WI38 (cell line): Measurements from ENCODE around the gene AKTIP.
"Not testable (repeated sequence)": the region's sequence is repeated elsewhere in the genome, so short reads cannot be mapped to it uniquely, and the experiment has no call there.

Experiments
- H3K4me3 ChIP-seq: 2 replicates; pipeline ENCODE4 v1.5.1; 2011; ENCODE audit warnings: low read depth, mild to moderate bottlenecking, control low read depth, low read length
- TF ChIP-seq, protein P1 (sequence below): IDR thresholded peaks from 2 replicates; pipeline ENCODE4 v1.5.1; 2012; ENCODE audit warnings: low read depth, mild to moderate bottlenecking, control low read depth, low read length

AKTIP gene

DNA sequence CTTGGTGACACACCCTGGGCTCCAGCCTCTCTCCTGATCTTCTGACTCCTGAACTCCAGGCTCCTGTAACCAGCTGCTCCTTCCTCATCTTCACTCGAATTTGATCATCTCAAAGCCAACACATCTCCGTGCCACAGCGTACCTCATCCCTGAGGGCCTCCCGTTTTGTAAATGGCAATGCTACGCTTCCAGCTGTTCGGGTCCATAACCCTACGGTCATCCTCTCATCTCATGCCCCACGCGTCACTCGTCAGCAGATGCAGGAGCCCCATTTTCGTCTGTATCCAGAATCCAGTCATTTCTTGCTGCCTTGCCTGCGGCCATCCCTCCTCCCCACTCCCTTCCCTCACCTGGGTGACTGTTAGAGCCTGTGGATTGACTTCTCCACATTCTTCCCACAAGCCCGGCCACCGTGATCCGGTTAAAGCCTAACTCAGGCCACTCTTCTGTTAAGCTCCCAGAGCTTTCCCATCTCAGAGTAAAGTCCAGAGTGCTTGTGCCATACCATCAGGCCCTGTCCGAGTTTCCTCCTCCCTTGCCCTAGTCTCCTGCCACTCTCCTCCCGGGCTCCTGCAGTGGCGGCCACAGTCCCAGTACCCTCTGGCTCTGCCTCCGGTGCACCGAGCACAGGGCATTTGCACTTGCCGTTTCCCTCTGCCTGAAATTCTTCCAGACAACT, 20.3 kb upstream of the AKTIP start:
- TF ChIP-seq, protein P1, sequence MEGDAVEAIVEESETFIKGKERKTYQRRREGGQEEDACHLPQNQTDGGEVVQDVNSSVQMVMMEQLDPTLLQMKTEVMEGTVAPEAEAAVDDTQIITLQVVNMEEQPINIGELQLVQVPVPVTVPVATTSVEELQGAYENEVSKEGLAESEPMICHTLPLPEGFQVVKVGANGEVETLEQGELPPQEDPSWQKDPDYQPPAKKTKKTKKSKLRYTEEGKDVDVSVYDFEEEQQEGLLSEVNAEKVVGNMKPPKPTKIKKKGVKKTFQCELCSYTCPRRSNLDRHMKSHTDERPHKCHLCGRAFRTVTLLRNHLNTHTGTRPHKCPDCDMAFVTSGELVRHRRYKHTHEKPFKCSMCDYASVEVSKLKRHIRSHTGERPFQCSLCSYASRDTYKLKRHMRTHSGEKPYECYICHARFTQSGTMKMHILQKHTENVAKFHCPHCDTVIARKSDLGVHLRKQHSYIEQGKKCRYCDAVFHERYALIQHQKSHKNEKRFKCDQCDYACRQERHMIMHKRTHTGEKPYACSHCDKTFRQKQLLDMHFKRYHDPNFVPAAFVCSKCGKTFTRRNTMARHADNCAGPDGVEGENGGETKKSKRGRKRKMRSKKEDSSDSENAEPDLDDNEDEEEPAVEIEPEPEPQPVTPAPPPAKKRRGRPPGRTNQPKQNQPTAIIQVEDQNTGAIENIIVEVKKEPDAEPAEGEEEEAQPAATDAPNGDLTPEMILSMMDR: no peak

DNA sequence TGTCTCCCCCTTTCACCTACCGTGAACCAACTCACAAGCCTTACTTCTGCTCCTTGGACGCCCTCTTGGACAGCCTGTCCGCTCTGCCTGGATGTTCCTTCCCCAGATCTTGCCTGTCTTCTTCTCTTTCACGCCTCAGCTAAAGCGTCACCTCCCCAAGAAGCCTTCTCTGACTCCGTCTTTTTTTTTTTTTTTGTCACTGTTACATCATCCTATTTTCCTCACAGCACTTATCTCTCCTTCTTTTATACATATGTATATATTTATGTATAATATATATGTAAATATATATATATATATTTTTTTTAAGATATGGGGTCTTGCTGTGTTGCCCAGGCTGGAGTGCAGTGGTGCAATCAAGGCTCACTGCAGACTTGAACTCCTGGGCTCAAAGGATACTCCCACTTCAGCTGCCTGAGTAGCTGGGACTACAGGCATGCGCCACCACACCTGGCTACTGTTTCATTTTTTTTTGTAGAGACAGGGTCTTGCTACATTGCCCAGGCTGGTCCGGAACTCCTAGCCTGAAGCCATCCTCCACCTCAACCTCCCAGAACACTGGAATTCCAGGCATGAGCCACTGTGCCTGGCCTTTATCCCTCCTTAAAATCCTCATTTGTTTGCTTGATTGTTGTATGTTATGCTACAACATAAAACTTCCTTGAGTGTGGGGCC, 16.5 kb upstream of the AKTIP start:
- TF ChIP-seq, protein P1: no peak
- H3K4me3 ChIP-seq: no peak overlapping the region

More for the DNA sequence above, 20.3 kb upstream of the AKTIP start:
- no peak overlapping the region for H3K4me3 ChIP-seq

DNA sequence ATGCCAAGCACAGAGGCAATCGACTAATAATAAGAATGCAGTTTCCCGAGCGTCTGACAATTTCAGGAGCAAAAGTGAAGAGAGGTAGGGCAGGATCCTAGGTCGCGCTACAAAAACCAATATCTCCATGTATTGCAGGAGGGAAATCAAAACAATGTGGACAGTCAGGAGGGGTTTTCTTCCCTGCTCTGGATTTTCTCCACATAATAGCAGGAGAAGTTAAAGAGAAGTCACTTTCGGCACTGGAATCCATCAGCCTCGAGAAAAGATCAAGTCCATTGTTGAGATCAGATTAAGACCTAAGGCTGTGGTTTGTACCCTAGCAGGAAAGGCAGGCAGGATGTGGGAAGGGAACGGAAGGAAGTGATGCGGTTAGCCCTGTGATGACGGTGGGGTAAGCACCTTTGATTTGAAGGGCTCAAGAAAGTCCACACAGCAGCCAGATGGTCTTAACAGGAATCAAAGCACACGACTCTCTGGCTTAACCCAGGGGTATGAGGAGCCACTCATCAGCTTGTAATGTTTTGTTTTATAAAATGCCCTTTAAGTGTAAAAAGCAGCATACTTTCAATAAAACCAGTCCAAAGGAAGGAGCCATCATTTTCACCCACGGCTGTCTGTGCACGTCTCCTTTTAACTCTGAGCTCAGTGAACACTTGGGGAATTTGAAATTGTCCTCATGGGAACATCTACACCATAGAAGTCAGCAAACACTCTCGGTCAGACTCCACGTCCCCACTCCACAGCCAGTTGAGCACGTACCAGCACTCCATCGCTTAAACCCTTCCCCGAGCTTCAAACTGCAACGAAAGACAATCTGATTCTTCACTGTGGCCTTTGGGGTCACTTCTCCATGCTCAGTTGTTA, 15.8 kb upstream of the AKTIP start:
- H3K4me3 ChIP-seq: no peak overlapping the region
- TF ChIP-seq, protein P1: no peak

DNA sequence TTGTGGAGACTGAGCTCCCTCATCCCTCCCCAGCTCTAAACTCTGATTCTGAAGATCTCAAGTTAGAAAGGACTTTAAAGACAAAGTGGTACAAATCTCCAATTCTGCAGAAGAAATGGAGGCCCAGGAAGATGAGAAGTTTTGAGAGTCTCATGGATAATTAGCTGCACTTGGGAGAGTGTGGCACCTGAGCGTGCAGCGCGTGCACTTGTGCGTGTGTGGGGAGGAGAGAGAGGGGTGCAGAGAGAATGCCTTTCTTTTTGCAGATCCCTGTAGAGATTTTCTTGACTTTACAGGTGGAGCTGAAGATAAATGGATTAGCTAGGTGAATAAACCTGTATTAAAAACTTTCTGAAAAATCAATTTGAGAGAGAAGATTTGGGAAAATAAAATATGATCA, 14.8 kb upstream of the AKTIP start:
- TF ChIP-seq, protein P1: no peak
- no peak overlapping the region for H3K4me3 ChIP-seq

DNA sequence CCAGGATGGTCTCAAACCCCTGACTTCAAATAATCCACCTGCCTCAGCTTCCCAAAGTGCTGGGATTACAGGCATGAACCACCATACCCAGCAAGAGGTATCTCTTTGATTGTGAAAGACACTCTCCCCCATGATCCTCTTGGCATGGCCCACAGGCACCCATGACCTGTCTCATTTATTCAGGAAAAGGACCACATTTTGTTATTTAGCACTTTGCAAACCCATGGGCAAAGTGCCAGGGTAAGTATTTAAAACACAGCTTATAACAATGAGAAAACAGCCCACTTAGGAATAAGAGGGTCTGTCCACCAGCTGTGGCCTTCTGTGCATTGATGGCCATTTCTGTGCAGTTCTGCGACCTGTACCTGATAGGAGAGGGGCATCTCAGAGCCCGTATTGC, 12.8 kb upstream of the AKTIP start:
- TF ChIP-seq, protein P1: no peak
- H3K4me3 ChIP-seq: no peak overlapping the region

DNA sequence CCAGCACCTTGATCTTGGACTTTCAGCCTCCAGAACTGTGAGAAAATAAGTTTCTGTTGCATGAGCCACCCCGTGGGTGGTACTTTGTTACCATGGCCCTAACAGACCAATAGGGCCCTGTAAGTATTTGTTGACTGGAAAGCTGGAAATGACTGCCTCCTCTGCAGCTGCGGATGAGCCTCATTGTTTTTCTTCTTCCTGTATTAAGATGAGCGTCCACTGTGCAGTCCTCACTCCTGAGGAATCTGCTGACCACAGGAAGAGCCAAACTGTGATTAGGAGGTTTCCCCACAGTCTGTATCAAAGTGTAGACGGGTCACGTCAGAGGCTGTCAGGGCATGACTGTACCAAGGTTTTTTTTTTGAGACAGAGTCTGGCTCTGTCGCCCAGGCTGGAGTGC, 12.2 kb upstream of the AKTIP start:
- TF ChIP-seq, protein P1: no peak
- no peak overlapping the region for H3K4me3 ChIP-seq

DNA sequence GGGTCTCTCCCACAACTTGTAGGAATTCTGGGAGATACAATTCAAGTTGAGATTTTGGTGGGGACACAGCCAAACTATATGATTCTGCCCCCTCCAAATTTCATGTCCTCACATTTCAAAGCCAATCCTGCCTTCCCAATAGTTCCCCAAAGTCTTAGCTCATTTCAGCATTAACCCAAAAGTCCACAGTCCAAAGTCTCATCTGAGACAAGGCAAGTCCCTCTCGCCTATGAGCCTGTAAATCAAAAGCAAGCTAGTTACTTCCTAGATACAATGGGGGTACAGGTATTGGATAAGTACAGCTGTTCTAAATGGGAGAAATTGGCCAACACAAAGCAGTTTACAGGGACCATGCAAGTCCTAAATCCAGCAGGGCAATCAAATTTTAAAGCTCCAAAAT, 9.8 kb upstream of the AKTIP start:
- not testable (repeated sequence) for H3K4me3 ChIP-seq
